UCSD-AML1 (cell line): ENCODE measurements around the gene STAC.
"Not testable (repeated sequence)": the region's sequence is repeated elsewhere in the genome, so short reads cannot be mapped to it uniquely, and the experiment has no call there.

Experiments
- DNase-seq: peaks from one replicate; lab custom pipeline; 2025; ENCODE audit not compliant: unreplicated experiment; lab: John Stamatoyannopoulos, UW

STAC gene

DNA sequence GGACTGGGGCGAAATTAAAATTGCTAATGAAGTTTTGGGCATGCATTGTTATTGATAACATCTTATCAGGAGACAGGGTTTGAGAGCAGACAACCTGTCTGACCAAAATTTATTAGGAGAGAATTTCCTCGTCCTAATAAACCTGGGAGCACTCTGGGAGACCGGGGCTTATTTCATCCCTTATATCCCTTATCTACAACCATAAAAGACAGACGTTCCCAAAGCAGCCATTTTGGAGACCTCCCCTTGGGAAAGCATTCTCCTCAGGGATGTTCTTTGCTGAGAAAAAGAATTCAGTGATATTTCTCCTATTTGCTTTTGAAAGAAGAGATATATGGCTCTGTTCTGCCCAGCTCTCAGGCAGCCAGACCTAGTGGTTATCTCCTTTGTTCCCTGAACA lies 198.1 kb downstream of the STAC start:
- DNase-seq = not testable (repeated sequence)

DNA sequence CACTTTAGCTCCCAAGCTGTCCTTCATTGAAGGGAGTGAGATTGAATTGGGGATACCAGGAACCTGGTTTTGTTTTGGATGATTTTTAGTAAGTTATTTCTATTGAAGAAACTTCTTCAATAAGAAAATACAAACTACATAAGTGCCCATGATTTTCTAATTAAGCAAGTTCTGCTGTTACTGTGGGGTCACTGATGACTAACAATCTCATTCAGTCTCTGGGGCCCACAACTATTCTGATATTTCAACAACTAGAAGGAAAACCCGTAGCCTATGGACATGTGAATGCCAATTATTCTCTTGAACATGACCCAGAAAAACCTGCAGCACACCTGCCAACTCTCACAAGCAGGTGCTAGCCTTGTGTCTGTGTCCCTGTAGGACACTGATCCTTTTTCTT lies 199.4 kb downstream of the STAC start:
- no peak for DNase-seq

DNA sequence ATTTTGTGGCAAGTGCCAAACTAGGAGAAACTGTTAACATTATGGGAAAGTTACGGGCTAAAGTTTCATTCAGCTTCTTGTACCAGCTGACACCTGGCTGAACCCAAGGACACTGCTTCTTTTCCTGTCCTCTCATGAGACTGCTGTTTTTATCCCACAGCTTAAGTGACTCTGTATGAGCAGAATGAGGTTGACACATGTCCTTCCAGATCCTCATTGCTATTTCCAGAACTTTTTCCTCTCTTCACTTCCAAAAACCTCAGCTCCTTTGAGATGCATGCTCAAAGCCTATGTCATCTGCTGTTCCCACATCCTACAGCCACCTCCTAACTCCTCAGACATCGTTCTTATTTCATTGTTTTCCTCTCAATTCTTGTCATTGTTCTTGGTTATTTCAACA lies 200.4 kb downstream of the STAC start:
- no peak for DNase-seq

DNA sequence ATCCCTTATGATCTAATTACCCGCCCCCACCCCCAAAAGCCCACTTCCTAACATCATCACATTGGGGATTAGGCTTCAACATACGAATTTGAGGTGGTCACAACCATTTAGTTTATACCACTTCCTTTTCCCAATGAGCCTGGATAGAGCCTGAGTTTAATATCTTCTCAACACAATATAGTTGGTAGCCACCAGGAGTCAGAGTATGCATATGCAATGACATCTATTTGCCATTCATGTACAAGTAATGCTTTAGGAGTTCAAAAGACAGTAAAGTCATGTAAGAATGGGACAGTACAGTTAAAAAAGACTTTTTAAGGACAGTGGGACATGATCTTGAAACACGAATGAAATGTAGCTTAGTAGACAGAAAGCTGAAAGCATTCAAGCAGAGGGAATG lies 211.7 kb downstream of the STAC start:
- no peak for DNase-seq

DNA sequence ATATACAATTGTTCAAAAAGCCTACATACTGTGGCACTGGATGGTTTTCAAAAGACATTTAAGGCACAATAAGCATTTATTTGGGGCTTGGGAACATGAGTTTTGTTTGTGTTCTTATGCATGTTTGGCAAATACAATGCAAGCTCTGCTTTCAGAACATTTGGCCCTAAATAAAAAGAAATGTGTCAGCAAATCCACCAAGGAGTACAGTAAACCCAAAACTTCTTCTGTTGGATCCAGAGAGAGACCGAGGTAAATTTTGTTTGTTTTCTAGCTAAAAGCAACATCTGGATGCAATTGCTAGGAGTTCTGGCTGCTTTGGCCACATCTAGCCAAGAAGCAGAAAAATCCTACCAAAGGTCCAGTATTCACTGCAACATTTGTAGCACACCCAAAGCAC lies 215.2 kb downstream of the STAC start:
- DNase-seq = no peak

DNA sequence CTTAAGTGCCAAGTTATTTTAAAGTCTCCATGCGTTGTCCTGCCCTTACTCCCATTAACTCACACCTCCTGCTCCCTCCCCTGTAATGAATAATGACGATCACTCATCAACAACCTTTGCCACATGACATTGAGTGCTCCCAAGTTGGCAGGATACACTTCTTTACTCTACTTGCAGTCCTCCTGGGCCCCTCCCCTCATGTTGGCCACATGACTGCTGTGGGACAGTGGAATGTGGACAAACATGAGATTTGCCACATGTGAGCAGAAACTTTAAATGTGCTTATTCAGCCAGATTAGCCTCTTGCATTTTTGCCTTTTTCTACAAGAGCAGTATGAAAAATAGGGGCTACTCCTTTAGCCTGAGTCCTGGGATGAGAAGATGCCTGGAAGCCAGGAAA lies 216.1 kb downstream of the STAC start:
- DNase-seq = no peak

DNA sequence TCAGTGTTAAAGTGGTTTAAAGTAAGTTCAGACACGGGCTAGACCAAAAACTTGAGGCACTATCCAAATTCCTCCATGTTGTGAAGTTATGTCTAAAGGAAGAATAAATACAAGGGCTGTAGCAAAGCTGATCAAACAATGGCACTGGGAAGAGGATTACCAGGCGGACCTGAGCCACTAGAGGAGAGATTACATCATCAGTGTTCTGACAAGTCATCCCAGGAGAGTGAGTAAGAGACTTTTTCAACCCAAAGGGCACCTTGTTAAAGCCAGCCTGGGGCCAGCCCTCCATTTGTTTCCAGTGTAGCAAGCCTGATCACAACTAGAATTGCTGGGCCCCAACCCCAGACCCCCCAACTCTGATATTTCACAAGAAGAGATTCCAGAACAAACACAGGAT lies 217.1 kb downstream of the STAC start:
- DNase-seq = no peak
